NT2/D1 (cell line): ENCODE data around the gene IPCEF1.

Source experiments
- SUZ12 ChIP-seq: IDR thresholded peaks from 2 replicates; pipeline ENCODE4 v1.6.1; 2011; ENCODE audit not compliant: insufficient read length, insufficient read depth; ENCODE audit errors: extremely low read depth
- YY1 ChIP-seq: IDR thresholded peaks from 2 replicates; pipeline ENCODE4 v1.6.1; 2011; ENCODE audit not compliant: insufficient read length, insufficient read depth

DNA sequence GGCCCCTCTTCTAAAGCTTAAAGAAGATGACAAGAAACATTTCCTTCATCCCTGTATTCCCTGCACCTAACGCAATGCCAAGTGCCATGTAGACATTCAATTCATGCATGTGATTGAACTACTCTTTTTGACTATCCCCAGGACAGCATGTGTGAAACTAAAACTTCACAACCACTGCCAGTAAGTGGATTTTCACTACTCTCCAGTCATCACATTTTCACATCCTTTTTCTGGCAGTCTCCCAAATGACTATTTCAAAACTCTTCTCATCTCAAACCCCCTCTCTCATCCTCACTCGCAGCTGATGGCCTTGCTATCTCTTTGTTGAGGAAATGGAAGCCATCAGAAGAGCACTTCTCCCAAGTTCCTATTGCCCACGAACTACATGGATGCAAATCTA, 194.9 kb downstream of the IPCEF1 start:
- TF ChIP-seq SUZ12 (no peak), YY1 (no peak)
